Measurements from ENCODE around the gene CACNG8.

Gene CACNG8

DNA sequence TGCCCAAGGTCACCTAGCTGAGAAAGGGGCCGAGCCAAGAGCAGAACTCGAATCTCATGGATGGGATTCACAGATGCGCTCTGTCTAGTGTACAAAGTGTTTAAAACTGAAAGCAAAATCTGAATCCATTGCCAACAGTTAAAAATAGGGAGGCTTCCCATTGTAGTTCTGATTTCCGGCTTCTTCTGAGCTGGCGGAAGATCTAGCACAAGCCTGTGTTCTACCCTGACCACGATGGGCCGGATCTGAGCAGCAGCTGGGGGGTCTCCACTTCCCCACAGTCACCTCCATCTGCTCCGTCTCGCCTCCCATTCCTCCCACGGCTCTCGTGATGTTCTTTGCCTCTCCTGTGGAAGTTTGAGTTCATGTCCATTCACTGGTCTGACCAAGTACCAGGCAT lies 2.4 kb downstream of the CACNG8 start:
- no peaks in the 10 kb centered on the region for H3K4me1 ChIP-seq (ENCODE audit: insufficient read depth, low read length, severe bottlenecking)
- no peaks in the 10 kb centered on the region for H4K20me1 ChIP-seq (ENCODE audit: insufficient read depth, low read length)
- TF ChIP-seq CTCF (IDR thresholded peaks at IDR 0.05; ENCODE audit: low read length) (no peak), EZH2 (IDR thresholded peaks at IDR 0.05; ENCODE audit: borderline replicate concordance, low read length) (no peak)
- H3K36me3 ChIP-seq (ENCODE audit: insufficient read depth, low read length), result no peaks in the 10 kb centered on the region
- no peak overlapping the region for H3K4me2 ChIP-seq (ENCODE audit: low read length)
- H3K9me2 ChIP-seq (ENCODE audit: low read depth, low read length), result no peaks in the 10 kb centered on the region
- no peak overlapping the region for H3K9ac ChIP-seq (ENCODE audit: low read length)
- H3F3A ChIP-seq (ENCODE audit: insufficient read depth, low read length), result no peaks in the 10 kb centered on the region
- no peaks in the 10 kb centered on the region for H3K27me3 ChIP-seq (ENCODE audit: insufficient read depth, low read length)
- H3K4me3 ChIP-seq (ENCODE audit: low read depth, low read length, poor library complexity, severe bottlenecking), result no peak overlapping the region
- H2AFZ ChIP-seq (ENCODE audit: low read length), result no peak overlapping the region
- no peak overlapping the region for H3K27ac ChIP-seq (ENCODE audit: low read depth, low read length, poor library complexity, severe bottlenecking)
- no peaks in the 10 kb centered on the region for H3K9me3 ChIP-seq (ENCODE audit: low read length)
- H3K79me2 ChIP-seq (ENCODE audit: insufficient read depth, low read length), result no peaks in the 10 kb centered on the region

- H3K36me3 ChIP-seq (ENCODE audit: insufficient read depth, low read length), result no peaks in the 10 kb centered on the region
- no peak overlapping the region for H2AFZ ChIP-seq (ENCODE audit: low read length)
- H3K4me2 ChIP-seq (ENCODE audit: low read length), result no peak overlapping the region
- H3K9ac ChIP-seq (ENCODE audit: low read length), result no peak overlapping the region
- no peak overlapping the region for H3K4me3 ChIP-seq (ENCODE audit: low read depth, low read length, poor library complexity, severe bottlenecking)
- H4K20me1 ChIP-seq (ENCODE audit: insufficient read depth, low read length), result no peaks in the 10 kb centered on the region
- no peaks in the 10 kb centered on the region for H3K27me3 ChIP-seq (ENCODE audit: insufficient read depth, low read length)
- H3K9me3 ChIP-seq (ENCODE audit: low read length), result no peaks in the 10 kb centered on the region
- H3K79me2 ChIP-seq (ENCODE audit: insufficient read depth, low read length), result no peaks in the 10 kb centered on the region
- H3F3A ChIP-seq (ENCODE audit: insufficient read depth, low read length), result no peaks in the 10 kb centered on the region
- no peaks in the 10 kb centered on the region for H3K9me2 ChIP-seq (ENCODE audit: low read depth, low read length)
- H3K4me1 ChIP-seq (ENCODE audit: insufficient read depth, low read length, severe bottlenecking), result no peaks in the 10 kb centered on the region
- no peak overlapping the region for H3K27ac ChIP-seq (ENCODE audit: low read depth, low read length, poor library complexity, severe bottlenecking)
- TF ChIP-seq CTCF (IDR thresholded peaks at IDR 0.05; ENCODE audit: low read length), result no peak
- TF ChIP-seq EZH2 (IDR thresholded peaks at IDR 0.05; ENCODE audit: borderline replicate concordance, low read length), result no peak
Observed at GRCh38 chr19:53966931-53967330, 4.2 kb downstream of the CACNG8 start.

- Histone ChIP-seq H4K20me1 (ENCODE audit: insufficient read depth, low read length) (no peaks in the 10 kb centered on the region), H3K27ac (ENCODE audit: low read depth, low read length, poor library complexity, severe bottlenecking) (no peak overlapping the region), H3K27me3 (ENCODE audit: insufficient read depth, low read length) (no peaks in the 10 kb centered on the region), H3K9me3 (ENCODE audit: low read length) (no peaks in the 10 kb centered on the region), H3F3A (ENCODE audit: insufficient read depth, low read length) (no peaks in the 10 kb centered on the region), H3K4me3 (ENCODE audit: low read depth, low read length, poor library complexity, severe bottlenecking) (no peak overlapping the region), H3K79me2 (ENCODE audit: insufficient read depth, low read length) (no peaks in the 10 kb centered on the region), H3K4me2 (ENCODE audit: low read length) (no peak overlapping the region), H3K36me3 (ENCODE audit: insufficient read depth, low read length) (no peaks in the 10 kb centered on the region), H2AFZ (ENCODE audit: low read length) (no peak overlapping the region), H3K9me2 (ENCODE audit: low read depth, low read length) (no peaks in the 10 kb centered on the region), H3K9ac (ENCODE audit: low read length) (no peak overlapping the region), H3K4me1 (ENCODE audit: insufficient read depth, low read length, severe bottlenecking) (no peaks in the 10 kb centered on the region)
- TF ChIP-seq EZH2 (IDR thresholded peaks at IDR 0.05; ENCODE audit: borderline replicate concordance, low read length) (no peak), CTCF (IDR thresholded peaks at IDR 0.05; ENCODE audit: low read length) (no peak)
Observed at GRCh38 chr19:53969366-53969765, 6.6 kb downstream of the CACNG8 start.

Measured in OCI-LY1 (cell line).